Hematopoietic multipotent progenitor cell treated with erythropoietin and hydrocortisone succinate and interleukin-3 and kit ligand, for 8 days (in vitro differentiated cells): ENCODE measurements around the gene SYTL5.

Experiments used
- DNase-seq: peaks from one replicate; pipeline ENCODE4 v3.0.0-alpha.2; 2015

Gene SYTL5

DNA sequence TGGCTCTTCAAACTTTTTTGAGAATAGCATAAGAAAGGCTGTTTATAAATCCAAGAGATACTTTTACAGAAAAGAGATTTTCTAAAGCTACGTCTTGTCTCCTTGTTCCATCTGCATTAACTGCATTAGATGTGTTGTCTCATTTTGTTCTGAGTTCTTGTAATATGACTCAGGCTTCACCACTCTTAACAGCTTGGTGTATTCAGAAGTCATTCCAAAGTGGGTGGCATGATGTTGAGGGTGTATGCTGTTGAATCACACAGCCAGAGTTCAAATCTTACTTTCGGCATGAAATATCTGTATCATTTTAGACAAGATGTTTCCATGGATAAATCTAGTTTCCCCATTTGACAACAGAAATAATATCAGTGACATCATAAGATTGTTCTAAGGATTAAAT, 30.1 kb downstream of the SYTL5 start:
- no peak for DNase-seq

DNA sequence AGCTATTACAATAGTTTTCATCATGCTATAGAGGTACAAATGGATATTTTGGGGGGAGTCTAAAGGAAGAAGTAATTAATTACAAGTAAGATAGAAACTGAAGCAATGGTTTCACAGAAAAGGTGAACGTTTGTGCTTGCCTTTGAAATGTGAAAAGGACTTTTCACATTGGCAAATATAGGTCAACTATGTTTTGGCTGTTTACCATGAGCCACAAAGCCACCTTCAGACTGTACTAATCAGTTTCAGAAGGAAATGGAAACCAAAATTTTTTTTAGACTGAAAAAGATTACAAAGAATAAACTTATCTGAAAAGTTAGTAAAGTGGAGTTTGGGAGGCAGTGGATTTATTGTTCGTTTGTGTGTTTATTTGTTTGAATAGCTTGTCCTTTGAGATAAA, 32.1 kb downstream of the SYTL5 start:
- DNase-seq = no peak

DNA sequence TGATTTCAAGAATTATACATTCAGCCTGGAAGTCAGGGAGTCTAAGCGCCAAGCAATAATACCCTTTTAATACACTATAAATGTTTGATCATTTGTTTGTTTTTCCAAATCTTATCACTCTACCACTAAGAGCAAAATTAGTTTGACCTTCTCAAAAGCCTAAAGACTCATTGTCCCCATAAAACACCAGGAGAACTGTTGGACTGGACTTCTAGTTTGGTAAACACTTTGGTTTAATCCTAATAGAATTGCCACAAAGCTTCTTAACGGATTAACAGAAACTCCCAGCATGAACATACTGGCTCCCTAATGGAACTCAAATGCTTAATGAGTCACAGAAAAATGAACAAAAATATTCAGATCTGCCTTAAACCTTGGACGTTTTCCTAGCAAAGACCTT, 34.9 kb downstream of the SYTL5 start:
- no peak for DNase-seq

DNA sequence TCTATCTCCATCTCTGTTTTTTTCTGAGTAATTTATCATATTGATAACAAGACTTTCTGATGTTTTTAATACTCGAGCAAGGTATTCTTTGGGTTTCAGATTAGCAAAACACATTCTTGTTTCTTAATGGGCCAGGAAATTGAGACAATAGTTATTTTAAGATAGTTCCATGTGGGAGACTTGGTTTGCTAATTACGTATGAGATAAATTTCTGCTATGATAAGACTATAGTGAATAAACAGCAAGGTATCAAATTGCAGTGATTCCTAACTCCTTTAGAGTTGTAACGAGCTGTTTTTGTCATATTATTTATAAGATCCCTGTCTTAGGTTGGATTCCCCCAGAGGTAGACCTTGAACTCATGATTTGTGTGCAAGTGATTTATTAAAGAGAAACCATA, 38.3 kb downstream of the SYTL5 start:
- DNase-seq = no peak

DNA sequence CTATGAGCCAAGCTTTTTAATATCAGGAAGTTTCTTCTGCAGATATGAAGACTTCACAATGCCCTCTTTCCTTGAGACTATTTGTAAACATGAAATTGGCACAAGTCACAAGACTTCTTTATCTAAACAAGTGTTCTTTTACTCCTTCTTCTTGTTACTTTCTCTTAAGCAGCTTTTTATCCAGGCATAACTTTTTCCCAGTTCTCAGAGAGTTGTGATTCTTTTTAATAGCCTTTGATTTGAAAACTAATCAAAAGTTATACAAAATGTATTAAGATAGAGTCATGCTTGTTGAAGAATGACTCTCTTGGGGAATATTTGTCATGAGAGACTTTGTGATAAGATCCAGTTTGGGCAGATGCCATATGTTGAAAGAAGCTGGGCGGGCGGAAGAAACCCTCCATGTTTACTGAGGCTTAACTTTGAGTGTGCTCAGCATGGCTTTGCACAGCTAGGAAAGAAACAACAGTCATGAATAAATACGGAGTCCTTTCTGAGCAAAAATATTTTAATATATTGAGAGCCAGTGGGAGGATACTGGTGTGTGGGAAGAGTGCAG, 39.3 kb downstream of the SYTL5 start:
- DNase-seq = no peak

DNA sequence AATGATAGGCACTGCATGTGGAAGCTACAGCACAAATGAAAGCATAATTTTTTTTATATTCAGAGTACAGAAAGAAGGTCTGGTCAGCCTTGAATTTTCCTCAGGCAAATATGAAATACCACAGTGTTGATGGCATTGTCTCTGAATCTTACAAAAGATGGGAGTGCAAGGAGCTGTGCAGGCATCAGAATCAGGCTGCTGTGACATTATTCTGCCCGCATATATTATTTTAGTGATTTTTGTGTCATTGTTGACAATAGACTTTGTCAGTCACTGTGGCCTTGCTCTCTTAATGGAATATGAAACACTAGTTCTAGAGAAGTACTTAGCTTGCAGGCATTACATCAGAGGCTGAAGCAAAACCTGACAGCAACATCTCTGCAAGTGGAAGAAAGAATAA, 42.5 kb downstream of the SYTL5 start:
- DNase-seq = no peak

DNA sequence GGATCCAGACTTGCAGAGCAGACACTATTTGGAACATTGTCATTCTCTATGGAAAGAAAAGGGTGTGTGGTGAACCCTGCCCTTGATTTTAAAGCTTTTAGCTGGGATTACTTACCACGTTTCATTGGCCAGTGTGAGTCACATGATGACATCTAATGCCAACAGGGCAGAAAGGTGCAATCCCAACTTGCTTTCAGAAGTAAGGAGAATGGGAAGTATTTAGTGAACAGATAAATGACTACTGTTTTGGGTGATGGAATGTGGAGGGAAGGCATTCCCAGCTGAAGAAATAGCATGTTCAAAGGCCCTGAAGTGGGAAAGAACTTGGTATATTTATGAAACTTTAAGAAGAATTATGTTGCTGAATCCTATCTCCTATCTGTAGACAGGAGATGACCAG, 44.5 kb downstream of the SYTL5 start:
- no peak for DNase-seq

DNA sequence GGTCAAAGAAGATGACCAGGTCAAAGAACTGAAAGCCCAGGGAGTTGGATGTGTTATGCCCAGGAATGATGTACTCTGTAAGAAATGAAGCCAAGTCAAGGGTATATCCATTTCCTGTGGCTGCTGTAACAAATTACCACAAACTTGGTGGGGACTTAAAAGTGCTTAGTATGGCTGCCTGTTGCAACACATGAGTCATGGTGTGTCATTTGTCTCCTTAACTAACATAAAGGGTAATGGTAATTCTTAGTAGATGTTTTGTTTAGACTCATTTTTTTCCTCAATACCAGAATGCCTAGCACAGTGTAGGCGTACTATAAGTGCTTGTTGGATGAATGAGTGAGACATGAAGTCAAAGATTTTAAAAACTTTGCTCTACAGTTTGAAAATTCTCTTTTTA, 45.7 kb downstream of the SYTL5 start:
- no peak for DNase-seq

DNA sequence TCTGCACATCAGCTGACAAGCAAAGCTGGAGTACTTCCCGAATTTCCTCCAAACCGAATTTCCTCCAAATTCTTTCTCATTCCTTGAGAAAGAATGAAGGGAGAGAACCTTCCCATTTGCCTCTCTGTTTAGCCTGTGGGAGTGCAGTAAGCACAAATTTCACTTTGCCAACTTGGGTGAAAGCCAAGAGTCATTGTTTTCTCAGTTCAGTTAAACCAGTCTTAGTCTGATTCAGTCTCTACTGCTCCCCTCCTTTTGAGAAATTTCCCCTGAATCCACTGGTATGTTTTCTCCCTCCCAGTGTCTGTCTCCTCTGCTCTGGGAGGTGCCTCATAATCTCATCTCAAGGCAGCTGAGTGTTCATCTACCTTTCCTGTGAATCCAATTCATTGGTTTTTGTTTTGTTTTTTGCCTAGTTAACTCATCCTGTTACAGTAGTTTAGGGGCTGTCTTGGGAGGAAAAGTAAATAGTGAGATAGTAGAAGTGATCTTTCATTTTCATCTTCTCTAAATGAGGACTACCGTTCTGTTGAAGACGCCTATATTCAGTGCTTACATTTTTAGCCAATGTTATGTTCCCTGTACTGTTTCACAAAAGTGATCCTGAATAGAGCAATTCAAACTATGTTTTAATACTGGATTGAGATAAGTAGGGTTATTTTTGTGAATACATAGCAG, 49.0 kb downstream of the SYTL5 start:
- DNase-seq = no peak

DNA sequence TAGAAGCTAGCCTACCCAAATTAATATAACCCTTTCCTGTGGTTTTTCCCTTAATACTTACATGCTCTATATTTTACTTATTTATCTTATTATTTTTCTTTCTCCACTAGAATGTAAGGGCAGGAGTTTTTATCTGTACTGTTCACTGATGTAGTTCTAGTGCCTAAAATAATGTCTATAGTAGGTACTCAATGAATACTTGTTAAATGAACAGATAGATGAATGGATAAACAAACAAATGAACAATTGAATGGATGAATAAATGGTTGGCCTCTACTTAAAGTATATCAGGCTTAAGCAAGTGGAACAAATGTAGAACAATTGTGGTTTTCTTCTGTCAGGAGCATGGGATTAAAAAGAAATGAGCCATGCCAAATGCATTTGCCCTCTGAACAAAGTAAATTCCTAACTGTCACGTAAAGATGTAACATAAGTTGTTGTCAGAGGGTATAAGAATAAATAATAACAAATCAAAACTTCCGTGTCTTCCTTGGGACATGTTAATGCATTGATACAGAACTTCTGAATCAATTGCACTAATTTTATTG, 54.1 kb downstream of the SYTL5 start:
- DNase-seq = no peak

DNA sequence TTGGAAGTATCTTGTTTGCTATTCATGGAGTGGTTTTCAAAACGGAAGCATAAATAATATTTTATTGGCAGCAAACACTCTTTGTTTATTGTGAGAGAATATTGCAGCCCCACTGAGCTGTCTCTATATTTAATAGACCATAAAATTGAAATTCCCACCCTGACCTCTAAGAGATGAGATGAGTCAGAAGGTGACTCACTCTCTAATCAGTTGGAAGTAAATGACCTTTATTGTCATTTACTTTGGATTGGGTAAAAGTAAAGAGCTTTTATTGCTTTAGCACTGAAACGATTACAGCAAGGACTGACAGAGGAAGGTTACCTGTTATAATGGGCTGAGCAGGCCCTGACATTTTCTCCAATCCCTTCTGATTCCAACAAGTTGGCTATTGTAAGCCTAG, 55.0 kb downstream of the SYTL5 start:
- DNase-seq = no peak

DNA sequence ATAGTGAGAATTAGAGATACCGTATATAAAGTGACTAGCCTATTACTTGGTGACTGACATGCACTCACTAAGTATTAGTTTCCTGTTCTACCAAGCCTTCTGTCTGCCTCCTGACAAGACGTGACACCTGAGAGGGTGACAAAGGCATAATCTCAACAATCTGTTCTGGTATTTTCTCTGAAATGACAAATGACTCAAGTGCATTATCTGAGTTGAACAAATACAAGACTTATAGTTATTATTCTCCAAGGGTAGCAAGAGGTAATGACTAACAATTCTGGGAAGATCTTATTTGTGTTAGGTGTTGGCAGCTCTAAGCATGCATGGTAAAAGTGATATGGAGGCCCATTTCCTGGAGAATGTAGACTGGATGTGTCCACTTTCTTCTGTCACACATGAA, 60.6 kb downstream of the SYTL5 start:
- DNase-seq = no peak

DNA sequence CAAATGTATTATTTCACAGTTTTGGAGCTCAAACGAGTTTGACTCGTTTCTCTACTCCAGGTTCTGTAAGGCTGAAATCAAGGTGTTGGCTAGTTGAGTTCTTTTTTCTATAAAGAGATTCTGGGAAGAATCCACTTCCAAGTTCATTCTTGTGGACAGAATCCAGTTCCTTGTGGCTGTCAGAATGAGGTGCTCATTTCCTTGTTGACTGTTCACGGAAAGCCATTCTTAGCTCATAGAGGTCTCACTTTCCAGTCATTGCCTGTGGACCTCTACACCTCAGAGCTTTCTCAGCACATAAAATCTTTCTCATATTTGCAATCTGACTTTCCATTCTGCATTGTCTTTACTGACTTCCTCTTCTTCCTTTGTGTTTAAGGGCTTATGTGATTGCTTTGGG, 62.9 kb downstream of the SYTL5 start:
- DNase-seq = no peak

DNA sequence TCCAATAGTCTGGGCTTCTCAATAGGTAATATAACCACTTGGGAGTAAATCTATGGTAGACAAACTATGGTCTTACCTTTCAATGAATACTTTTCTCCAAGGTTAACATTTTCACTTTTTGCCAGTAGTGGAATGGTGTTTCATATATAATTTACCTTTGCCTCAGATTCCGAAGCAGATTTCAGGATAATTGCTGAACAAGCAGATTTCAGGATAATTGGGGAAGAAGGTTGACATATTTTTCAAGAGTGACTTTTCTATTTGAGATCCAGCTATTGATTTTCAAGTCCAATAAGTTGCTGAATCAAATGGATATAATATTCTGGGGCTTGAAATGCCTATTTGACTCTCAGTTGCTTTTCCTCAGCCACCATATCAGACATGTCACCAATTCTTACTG, 63.6 kb downstream of the SYTL5 start:
- no peak for DNase-seq

DNA sequence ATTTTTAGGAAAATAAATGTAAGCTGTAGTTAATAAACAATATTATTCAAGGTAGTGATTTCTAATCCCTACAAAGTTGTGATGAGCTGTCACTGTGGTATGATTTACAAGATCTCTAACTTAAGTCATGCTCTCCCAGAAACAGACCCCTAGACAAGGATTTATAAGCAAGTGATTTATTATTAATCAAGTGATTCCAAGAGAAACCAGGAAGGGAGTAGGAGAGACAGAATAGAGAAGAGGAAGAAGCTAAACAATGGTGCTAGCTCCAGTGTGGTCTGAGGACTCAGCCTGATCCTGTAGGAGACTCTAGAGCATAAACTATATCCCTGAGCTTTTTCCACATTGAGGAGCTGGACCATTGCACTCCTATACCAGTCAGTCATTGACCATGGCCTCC, 73.1 kb downstream of the SYTL5 start:
- DNase-seq = no peak

DNA sequence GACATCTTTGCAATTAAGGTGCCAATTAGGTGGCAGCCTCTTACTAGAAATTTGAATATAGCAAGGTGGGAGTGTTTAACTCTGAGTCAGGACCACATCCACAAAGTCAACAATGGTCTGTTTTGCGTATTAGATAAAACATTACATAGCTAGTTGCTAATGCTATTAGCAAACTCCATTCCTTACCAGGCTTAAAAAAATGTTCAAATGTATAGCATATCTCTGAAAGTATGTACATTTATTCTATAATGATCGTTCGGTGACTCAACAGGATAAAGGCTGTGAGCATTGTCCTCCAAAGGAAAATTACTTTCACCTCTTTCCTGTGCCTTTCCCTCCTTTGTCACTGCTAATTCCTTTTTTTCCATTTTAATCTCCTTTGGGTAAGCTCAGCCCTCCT, 74.5 kb downstream of the SYTL5 start:
- DNase-seq = no peak

DNA sequence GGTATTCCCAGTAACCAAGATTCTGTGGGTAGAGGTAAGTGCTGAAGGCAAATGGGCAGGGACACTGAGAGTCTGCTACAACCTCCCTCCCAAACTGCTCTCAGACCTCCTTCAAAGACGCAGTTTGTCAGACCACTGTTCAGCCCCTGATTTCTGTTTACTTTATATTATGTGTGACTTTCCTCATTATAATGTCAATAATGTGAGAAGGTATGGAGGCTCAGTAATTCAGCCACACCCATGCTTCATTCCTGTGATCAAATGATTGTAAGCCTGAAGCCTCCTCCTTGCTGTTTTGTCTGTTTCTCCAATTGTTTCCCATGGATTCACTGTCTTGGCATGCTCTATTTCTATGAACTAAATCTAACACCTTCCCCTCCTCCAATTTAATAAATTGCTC, 75.6 kb downstream of the SYTL5 start:
- DNase-seq = no peak

DNA sequence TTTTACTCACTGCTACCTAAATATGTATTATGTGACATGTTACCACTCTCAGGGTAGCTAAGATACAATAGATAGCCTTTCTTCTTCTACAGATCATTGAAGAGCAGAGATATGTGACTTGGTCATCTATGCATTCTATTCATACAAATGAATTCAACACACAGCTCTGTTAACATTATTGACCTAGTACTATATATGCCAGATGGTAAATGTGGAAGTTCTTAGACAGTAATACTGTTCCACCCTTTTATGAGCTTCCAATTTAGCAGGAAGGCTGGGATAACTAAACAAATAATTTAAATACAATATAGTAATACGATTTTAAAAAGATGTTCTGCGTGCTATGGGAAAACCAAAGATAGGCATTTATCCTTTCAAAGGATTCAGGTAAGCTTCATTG, 76.0 kb downstream of the SYTL5 start:
- DNase-seq = no peak

DNA sequence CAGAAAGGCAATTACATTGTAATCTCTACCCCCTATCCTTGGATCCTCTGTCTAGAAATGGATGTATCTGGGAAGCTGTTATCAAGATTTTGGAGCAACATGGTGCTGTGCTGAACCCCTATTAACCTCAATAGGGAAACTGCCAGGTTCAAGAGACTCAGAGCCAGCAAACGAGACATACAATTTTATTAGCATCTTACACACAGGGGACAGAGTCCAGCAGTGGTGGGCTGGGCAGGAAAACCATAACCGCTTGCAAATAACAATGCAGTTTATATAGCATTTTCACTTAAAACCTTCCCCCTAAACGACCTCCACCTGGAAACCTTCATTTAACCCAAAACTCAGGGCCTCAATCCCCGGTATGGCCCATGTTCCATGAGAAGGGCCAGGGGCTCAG, 79.5 kb downstream of the SYTL5 start:
- no peak for DNase-seq

DNA sequence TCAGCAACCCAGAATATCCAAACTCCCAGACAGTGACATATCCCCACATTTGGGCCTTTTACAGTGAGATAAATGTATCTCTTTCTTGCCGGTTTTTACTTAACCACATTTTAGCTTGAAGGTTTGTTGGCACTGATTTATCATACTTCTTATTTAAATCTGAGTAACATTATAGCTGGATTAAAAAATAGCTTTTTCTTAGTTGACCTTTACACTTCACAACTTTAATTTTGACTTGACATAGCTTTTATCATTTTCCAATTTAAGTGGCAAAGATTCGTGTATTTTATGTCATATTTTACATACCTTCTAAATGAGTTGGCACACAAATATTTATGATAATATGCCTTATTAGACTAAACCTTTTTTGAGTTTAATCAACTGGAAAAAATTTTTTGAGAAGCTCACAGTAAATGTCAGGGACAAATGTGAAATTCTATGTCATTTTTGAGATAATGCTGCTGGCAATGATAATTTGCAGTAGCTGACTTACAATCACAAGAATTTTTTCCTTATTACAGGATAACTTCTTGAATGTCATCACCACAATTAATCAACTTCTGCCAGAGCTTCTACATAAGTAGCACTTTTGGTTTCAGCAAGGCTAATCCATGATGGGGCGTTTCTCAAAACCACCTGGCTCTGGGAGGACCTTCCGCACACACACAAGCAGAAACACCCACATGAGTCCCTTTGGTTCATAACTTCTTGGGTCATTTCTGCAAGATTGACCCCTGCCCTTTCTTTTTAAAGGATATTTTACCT, 80.3 kb downstream of the SYTL5 start:
- no peak for DNase-seq

DNA sequence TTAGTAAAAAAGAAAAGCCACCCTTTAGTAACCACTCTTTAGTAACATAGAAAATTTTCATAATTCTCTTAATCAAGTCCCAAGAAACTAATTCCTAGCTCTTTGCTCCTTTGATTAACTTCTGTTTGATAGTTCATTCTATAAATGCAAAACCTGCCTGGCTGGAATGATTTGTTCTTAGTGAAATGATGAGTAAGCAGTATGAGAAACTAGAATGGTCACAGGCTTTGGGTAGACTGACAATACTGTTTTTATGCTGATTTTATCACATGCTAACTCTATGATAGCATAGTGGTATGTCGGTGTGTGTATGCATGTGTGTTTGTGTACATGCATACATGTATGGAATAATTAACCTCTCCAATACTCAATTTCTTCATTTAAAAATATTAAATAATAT, 81.2 kb downstream of the SYTL5 start:
- DNase-seq = no peak

DNA sequence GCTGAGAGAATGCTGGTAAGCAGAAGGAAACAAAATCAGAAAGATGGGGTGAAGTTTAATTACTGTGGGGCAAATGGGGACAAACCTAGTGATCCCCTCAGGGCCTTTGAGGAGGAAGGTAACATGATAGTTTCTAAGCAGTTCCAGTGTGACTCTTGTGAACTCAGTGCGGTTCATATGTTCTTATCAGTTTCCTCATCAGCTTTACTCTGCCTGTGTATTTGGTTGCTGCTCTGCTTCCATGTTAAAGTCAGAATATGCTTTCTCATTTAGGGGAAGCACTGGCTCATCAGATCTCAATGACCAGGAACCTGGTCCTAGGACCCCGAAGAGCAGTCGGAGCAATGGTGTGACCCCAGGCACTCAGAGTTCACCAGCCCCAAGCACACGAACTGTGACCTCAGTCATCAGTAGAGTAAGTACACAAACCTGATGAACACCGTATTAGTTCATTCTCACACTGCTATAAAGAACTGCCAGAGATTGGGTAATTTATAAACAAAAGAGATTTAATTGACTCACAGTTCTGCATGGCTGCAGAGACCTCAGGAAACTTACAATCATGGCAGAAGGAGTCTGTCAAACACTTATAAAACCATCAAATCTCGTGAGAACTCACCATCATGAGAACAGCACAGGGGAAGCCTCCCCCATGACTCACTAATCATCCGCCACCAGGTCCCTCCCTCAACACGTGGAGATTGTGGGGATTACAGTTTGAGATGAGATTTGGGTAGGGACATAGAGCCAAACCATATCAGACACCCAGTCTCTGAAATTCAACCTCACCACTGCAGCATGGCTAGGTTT, 83.0 kb downstream of the SYTL5 start:
- DNase-seq = no peak

DNA sequence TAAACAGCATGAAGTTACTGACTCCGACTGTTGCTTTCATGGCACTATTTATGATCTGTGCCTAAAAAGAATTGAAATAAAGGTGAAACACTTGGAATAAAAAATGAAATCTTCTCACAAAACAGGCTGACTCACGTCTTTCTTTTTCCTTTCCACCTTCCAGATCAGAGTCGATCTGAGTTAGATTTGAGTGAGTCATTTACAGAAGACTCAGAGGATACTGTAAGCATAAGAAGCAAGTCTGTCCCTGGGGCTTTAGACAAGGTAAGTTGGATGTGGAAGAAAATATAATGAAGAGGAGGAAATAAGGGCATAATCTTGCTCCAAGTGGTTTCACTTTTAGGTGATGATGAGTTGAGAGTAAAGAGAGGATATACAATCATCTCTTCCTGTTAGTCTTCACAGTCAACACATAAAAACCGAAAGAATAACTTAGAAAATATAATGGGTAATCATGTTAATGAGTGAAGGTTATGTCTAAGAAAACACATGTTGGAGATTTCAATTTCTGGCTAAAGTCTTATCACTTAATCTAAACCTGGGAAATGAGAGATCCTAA, 89.7 kb downstream of the SYTL5 start:
- no peak for DNase-seq
